ENCODE data around the gene MON2.
"Not testable (repeated sequence)": the region's sequence is repeated elsewhere in the genome, so short reads cannot be mapped to it uniquely, and the experiment has no call there.

- not testable (repeated sequence) for TF ChIP-seq CTCF, POLR2A, POLR2AphosphoS5, EP300 (IDR thresholded peaks at IDR 0.05)
Measured at GRCh38 chr12:62559366-62559765, 92.7 kb downstream of the MON2 start.

All from stomach (tissue), 4 donors.